Epithelial cell of proximal tubule (primary cell): Measurements from ENCODE around the gene ZNF708. TPM values are rescaled to one million over a fixed set of nuclear protein-coding genes. Genes with fewer than 3 reads are reported as not detected.

Source experiments
- DNase-seq: peaks from one replicate; pipeline ENCODE4 v3.0.0-alpha.2; 2011; ENCODE audit warnings: low read depth
- H3K4me3 ChIP-seq: 2 replicates; pipeline ENCODE4 v1.5.1; 2011; ENCODE audit warnings: low read depth, mild to moderate bottlenecking, low read length
- CTCF ChIP-seq: conservative IDR thresholded peaks from 2 replicates; pipeline ENCODE4 v1.5.1; 2012; ENCODE audit warnings: low read depth, mild to moderate bottlenecking, low read length
- total RNA-seq: library from RNA; depleted of rRNA; stranded (reverse); fragments of >200 nt; gene quantifications from 2 replicates; pipeline ENCODE4 v1.2.3, GENCODE V29; 2015

Gene ZNF708
- total RNA-seq, 1 donor from 2014 or later: 9.8 TPM

- DNase-seq: no peak
- peak; percentile 32 for TF ChIP-seq CTCF
- no peak overlapping the region for H3K4me3 ChIP-seq
Observed at GRCh38 chr19:21256722-21257121, 72.5 kb downstream of the ZNF708 start.

Other genes starting within 250 kb of the ZNF708 start
- 7.6 and 13.9 TPM in 2 replicates for gene ZNF714, start 247.2 kb downstream of the ZNF708 start, total RNA-seq
- gene ZNF431, start 187.4 kb downstream of the ZNF708 start, total RNA-seq: 2.2 and 2.9 TPM in 2 replicates
- 15.0 and 17.8 TPM in 2 replicates for gene ZNF738, start 29.6 kb upstream of the ZNF708 start, total RNA-seq
- gene ZNF493, start 67.7 kb upstream of the ZNF708 start, total RNA-seq: 6.2 and 10.3 TPM in 2 replicates
- 3.5 and 17.1 TPM in 2 replicates for gene ZNF429, start 176.2 kb upstream of the ZNF708 start, total RNA-seq